Endothelial cell of umbilical vein (primary cell): ENCODE measurements around the gene SRCAP. TPM values are rescaled to one million over a fixed set of nuclear protein-coding genes. Genes with fewer than 3 reads are reported as not detected.

Source experiments
- BruUV-seq: library from RNA; stranded (reverse); fragments of 400-500 nt; replicated peaks from 2 replicates; lab custom pipeline; 2021; lab: Mats Ljungman, UMichigan
- CTCF ChIA-PET: fragments of 300-600, 350-600 bp; sonication (Branson Sonifier 250); formaldehyde crosslinking; loops from one replicate; lab custom pipeline; 2021; ENCODE audit warnings: antibody characterized with exemption, inconsistent platforms; lab: Charles Lee
- POLR2A ChIA-PET: fragments of 300-600, 350-600 bp; sonication (Branson Sonifier 250); formaldehyde crosslinking; loops from one replicate; lab custom pipeline; 2021; ENCODE audit warnings: antibody characterized with exemption, inconsistent platforms; lab: Charles Lee
- DNase-seq: peaks from one replicate; pipeline ENCODE4 v3.0.0-alpha.2; 2011; ENCODE audit warnings: low read depth, low spot score
- FAIRE-seq: peaks from 2 replicates; lab custom pipeline; 2011; peaks lifted over from hg19 to GRCh38; lab: Jason Lieb, UNC
- H2AFZ ChIP-seq: 2 replicates; pipeline ENCODE4 v1.6.0; 2012; ENCODE audit warnings: low read depth, low read length, control low read depth, inconsistent platforms
- H3K27ac ChIP-seq: 2 replicates; pipeline ENCODE4 v1.5.1; 2011; ENCODE audit warnings: low read depth, mild to moderate bottlenecking, control low read depth, low read length, moderate library complexity; ENCODE audit not compliant: insufficient read depth
- H3K27me3 ChIP-seq, 2 experiments: 2 replicates each; pipeline versions ENCODE4 v1.6.0 to v1.6.1; 2011; ENCODE audit warnings: low read length in 2 of 2, mixed read lengths in 1 of 2; ENCODE audit not compliant: control insufficient read depth in 2 of 2, insufficient read depth in 2 of 2
- H3K36me3 ChIP-seq, 2 experiments: 2 replicates in 1 of 2; 3 replicates in 1 of 2; pipeline ENCODE4 v1.5.1; 2011; ENCODE audit warnings: low read length in 2 of 2, mild to moderate bottlenecking in 1 of 2, moderate library complexity in 1 of 2; ENCODE audit not compliant: control insufficient read depth in 2 of 2, insufficient read depth in 2 of 2; ENCODE audit errors: extremely low read depth in 1 of 2
- H3K4me1 ChIP-seq: 3 replicates; pipeline ENCODE4 v1.5.1; 2011; ENCODE audit warnings: mild to moderate bottlenecking, low read length; ENCODE audit not compliant: control insufficient read depth, insufficient read depth; ENCODE audit errors: extremely low read depth
- H3K4me2 ChIP-seq: 2 replicates; pipeline ENCODE4 v1.6.1; 2011; ENCODE audit warnings: low read length, control low read depth, mixed read lengths; ENCODE audit not compliant: insufficient read depth
- H3K4me3 ChIP-seq, 3 experiments: fragments of 200-600 bp in 1 of 3; sonication (generic), shearing (Covaris generic) in 1 of 3; replicated peaks in 1 of 3; 2 replicates each; pipeline ENCODE4 v1.5.1; 2011 to 2016; ENCODE audit warnings: control low read depth in 3 of 3, low read length in 3 of 3, mild to moderate bottlenecking in 2 of 3, inconsistent platforms in 1 of 3, low read depth in 1 of 3, moderate library complexity in 1 of 3; ENCODE audit not compliant: insufficient read depth in 1 of 3
- H3K79me2 ChIP-seq: 2 replicates; pipeline ENCODE4 v1.6.0; 2012; ENCODE audit warnings: low read length, inconsistent platforms; ENCODE audit not compliant: control insufficient read depth, insufficient read depth
- H3K9ac ChIP-seq: replicated peaks from 2 replicates; pipeline ENCODE3; 2011; ENCODE audit warnings: low read length, control low read depth; ENCODE audit not compliant: insufficient read depth; ENCODE audit errors: extremely low read depth
- H3K9me1 ChIP-seq: replicated peaks from 3 replicates; pipeline ENCODE4 v1.6.0; 2011; ENCODE audit warnings: mild to moderate bottlenecking, low read length; ENCODE audit not compliant: control insufficient read depth, insufficient read depth; ENCODE audit errors: extremely low read depth
- H3K9me3 ChIP-seq: replicated peaks from 2 replicates; pipeline ENCODE4 v1.5.1; 2012; ENCODE audit warnings: low read length, inconsistent platforms; ENCODE audit not compliant: control insufficient read depth, insufficient read depth
- H4K20me1 ChIP-seq: replicated peaks from 2 replicates; pipeline ENCODE3; 2011; ENCODE audit warnings: mild to moderate bottlenecking, low read length; ENCODE audit not compliant: control insufficient read depth, insufficient read depth; ENCODE audit errors: extremely low read depth
- EZH2 ChIP-seq: IDR thresholded peaks from 2 replicates; pipeline ENCODE4 v1.6.1; 2012; ENCODE audit warnings: borderline replicate concordance, low read depth, mild to moderate bottlenecking, moderate library complexity, low read length, inconsistent platforms; ENCODE audit not compliant: severe bottlenecking
- FOS ChIP-seq: IDR thresholded peaks from 2 replicates; pipeline ENCODE4 v1.6.1; 2011; ENCODE audit warnings: mild to moderate bottlenecking, low read length, moderate library complexity, borderline replicate concordance; ENCODE audit not compliant: insufficient read depth
- GATA2 ChIP-seq: IDR thresholded peaks from 2 replicates; pipeline ENCODE4 v1.7.0; 2011; ENCODE audit warnings: low read depth, mild to moderate bottlenecking, moderate library complexity, mixed read lengths, low read length; ENCODE audit not compliant: insufficient read length, insufficient read depth
- JUN ChIP-seq: IDR thresholded peaks from 2 replicates; pipeline ENCODE4 v1.6.1; 2011; ENCODE audit warnings: borderline replicate concordance, low read depth; ENCODE audit not compliant: insufficient read length, insufficient read depth
- MYC ChIP-seq: IDR thresholded peaks from one replicate; pipeline ENCODE4 v1.6.1; 2011; ENCODE audit warnings: mild to moderate bottlenecking, low read depth, low read length
- POLR2A ChIP-seq: IDR thresholded peaks from 2 replicates; pipeline ENCODE4 v1.6.1; 2012; ENCODE audit warnings: low read depth, mild to moderate bottlenecking, control low read depth, low read length
- POLR2AphosphoS5 ChIP-seq: IDR thresholded peaks from 2 replicates; pipeline ENCODE4 v1.6.1; 2012; ENCODE audit warnings: low read depth, mild to moderate bottlenecking, control low read depth, low read length, moderate library complexity; ENCODE audit not compliant: insufficient read depth
- dilution Hi-C: fragments of 300-500 bp; cut with MboI; formaldehyde crosslinking; loops from one replicate; pipeline ENCODE4 v1.15.0; 2019; ENCODE audit warnings: low sequenced_read_pairs; ENCODE audit not compliant: extremely low pct_ligation_motif_present
- intact Hi-C: fragments of 100-400 bp; cut with micrococcal nuclease; formaldehyde crosslinking; loops from one replicate; pipeline ENCODE4 v1.10.0; 2022
- polyA plus RNA-seq, 4 experiments: library from polyadenylated mRNA; depleted of rRNA in 3 of 4; stranded (reverse) in 3 of 4; unstranded in 1 of 4; fragments of >200 nt; gene quantifications; 2 replicates each; pipeline versions ENCODE4 v1.2.1 to v1.2.3, GENCODE V29; 2011 to 2012; ENCODE audit warnings: missing spikeins in 1 of 4
- total RNA-seq: library from RNA; stranded (reverse); gene quantifications from 2 replicates; pipeline ENCODE4 v1.2.3, GENCODE V29; 2021
- TF ChIP-seq, protein P1 (sequence below), 2 donors: IDR thresholded peaks; 1 replicate in 1 of 2; 2 replicates in 1 of 2; pipeline ENCODE4 v1.5.1; 2011; ENCODE audit warnings: low read length in 2 of 2, mild to moderate bottlenecking in 2 of 2, moderate library complexity in 2 of 2, control low read depth in 1 of 2, inconsistent platforms in 1 of 2, low read depth in 1 of 2; ENCODE audit not compliant: insufficient read depth in 1 of 2; ENCODE audit errors: extremely low read depth in 1 of 2

Gene SRCAP
- total and polyA plus RNA-seq, 2 donors (not counting 3 experiments of a cell fraction or from before 2014, with no cell fraction given) = 11.0 to 77.7 TPM

- H3K4me2 ChIP-seq = no peak overlapping the region
- peaks cover 11% of the 10 kb centered on the region for H3K4me1 ChIP-seq
- TF ChIP-seq POLR2AphosphoS5 (no peak), FOS (no peak), MYC (no peak), GATA2 (no peak), POLR2A (no peak), EZH2 (no peak), JUN (no peak)
- TF ChIP-seq, protein P1, sequence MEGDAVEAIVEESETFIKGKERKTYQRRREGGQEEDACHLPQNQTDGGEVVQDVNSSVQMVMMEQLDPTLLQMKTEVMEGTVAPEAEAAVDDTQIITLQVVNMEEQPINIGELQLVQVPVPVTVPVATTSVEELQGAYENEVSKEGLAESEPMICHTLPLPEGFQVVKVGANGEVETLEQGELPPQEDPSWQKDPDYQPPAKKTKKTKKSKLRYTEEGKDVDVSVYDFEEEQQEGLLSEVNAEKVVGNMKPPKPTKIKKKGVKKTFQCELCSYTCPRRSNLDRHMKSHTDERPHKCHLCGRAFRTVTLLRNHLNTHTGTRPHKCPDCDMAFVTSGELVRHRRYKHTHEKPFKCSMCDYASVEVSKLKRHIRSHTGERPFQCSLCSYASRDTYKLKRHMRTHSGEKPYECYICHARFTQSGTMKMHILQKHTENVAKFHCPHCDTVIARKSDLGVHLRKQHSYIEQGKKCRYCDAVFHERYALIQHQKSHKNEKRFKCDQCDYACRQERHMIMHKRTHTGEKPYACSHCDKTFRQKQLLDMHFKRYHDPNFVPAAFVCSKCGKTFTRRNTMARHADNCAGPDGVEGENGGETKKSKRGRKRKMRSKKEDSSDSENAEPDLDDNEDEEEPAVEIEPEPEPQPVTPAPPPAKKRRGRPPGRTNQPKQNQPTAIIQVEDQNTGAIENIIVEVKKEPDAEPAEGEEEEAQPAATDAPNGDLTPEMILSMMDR (IDR thresholded peaks at IDR 0.05; ENCODE audit: extremely low read depth in 1 of 2, insufficient read depth in 1 of 2, low read depth in 1 of 2, low read length in 2 of 2) = no peak
- peaks cover 22 to 58% of the 10 kb centered on the region in 2 experiments for H3K36me3 ChIP-seq
- DNase-seq (no peak), FAIRE-seq (no peak)
- POLR2A ChIA-PET = no interaction called here
- intact Hi-C loops = no loop called here
- H3K27ac ChIP-seq = no peak overlapping the region
- H3K27me3 ChIP-seq = no peaks in the 10 kb centered on the region
- peaks cover 22% of the 10 kb centered on the region for H3K79me2 ChIP-seq
- CTCF ChIA-PET = no interaction called here
- no peak overlapping the region for H3K4me3 ChIP-seq
- no peak overlapping the region for H2AFZ ChIP-seq
- H4K20me1 ChIP-seq = no peaks in the 10 kb centered on the region
- H3K9me3 ChIP-seq = no peaks in the 10 kb centered on the region
- BruUV-seq = no TSS peak
- H3K9ac ChIP-seq = no peak overlapping the region
- H3K9me1 ChIP-seq = no peaks in the 10 kb centered on the region
- dilution Hi-C loops = no loop called here
Observed at GRCh38 chr16:30766933-30767284, 67.9 kb downstream of the SRCAP start.
